ENCODE measurements around the gene GLUL. TPM values are rescaled to one million over a fixed set of nuclear protein-coding genes. Genes with fewer than 3 reads are reported as not detected.

GLUL gene
- polyA plus RNA-seq, 3 donors: 506 to 1,423 (median 523) TPM

DNA sequence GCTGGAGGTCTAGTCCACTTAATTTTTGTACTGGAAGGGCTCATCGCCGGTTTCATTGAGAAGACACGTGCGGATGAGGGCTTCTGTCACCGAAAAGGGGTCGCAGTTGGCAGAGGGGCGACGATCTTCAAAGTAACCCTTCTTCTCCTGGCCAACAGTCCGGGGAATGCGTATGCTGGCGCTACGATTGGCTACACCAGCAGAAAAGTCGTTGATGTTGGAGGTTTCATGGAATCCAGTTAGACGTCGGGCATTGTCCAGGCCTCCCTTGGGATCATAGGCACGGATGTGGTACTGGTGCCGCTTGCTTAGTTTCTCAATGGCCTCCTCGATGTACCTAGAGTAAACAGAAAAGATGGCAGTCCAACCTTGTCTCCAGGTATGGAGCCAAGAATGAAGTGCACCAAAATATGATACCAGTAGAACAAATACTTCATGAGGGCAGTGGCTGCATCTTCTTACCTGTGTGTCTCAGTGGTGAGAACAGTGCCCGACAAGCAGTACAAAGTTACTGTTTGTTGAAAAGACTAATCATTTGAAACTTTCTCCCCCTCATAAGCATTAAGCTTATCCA is 7.1 kb downstream of the GLUL start:
- H3K9ac ChIP-seq (ENCODE audit: insufficient read depth, low read length, poor library complexity, severe bottlenecking): no peak overlapping the region
- Mint-ChIP-seq H3K27ac (peak overlapping the region in 1 of 7 donors; percentile 50), H3K27me3 (ENCODE audit: low read depth in 3 of 3) (peaks cover 0 to 5% (median 0%) of the 10 kb centered on the region in 3 donors), H3K36me3 (peaks cover 70 to 84% of the 10 kb centered on the region in 2 donors), H3K4me1 (peaks cover 46% of the 10 kb centered on the region), H3K4me3 (no peak overlapping the region), H3K9me3 (no peaks in the 10 kb centered on the region)
- H3K79me2 ChIP-seq (ENCODE audit: insufficient read depth, low read length): peaks cover 39% of the 10 kb centered on the region
- peaks cover 20 to 25% of the 10 kb centered on the region in 2 donors for H3K4me1 ChIP-seq (ENCODE audit: control insufficient read depth in 1 of 2, insufficient read depth in 2 of 2, low read length in 2 of 2)
- H3K4me3 ChIP-seq (replicated peaks in 1 of 3; ENCODE audit: low read depth in 2 of 3, low read length in 3 of 3): no peak overlapping the region
- no peak for DNase-seq
- no peaks in the 10 kb centered on the region for H3K9me3 ChIP-seq (replicated peaks in 1 of 2; ENCODE audit: control insufficient read depth in 1 of 2, insufficient read depth in 1 of 2, low read length in 2 of 2)
- no peak overlapping the region for H2AFZ ChIP-seq (ENCODE audit: insufficient read depth, low read depth, low read length, poor library complexity, severe bottlenecking)
- WGBS (ENCODE audit: insufficient coverage): 99% methylated on average over 18 of the region's 19 CpGs
- no peak overlapping the region for H3K27ac ChIP-seq (ENCODE audit: low read depth in 1 of 2, low read length in 2 of 2)
- peaks cover 65 to 81% of the 10 kb centered on the region in 2 donors for H3K36me3 ChIP-seq (replicated peaks in 1 of 2; ENCODE audit: control insufficient read depth in 1 of 2, insufficient read depth in 2 of 2, low read length in 2 of 2)
- peaks cover 84% of the 10 kb centered on the region for H4K20me1 ChIP-seq (ENCODE audit: insufficient read depth, low read length)
- no peak overlapping the region for H3K4me2 ChIP-seq (replicated peaks; ENCODE audit: extremely low read depth, low read length, poor library complexity, severe bottlenecking)
- intact Hi-C loops (cut with micrococcal nuclease): no loop called here
- H3K27me3 ChIP-seq (ENCODE audit: control insufficient read depth in 2 of 2, insufficient read depth in 2 of 2, low read length in 2 of 2): no peaks in the 10 kb centered on the region
- TF ChIP-seq, protein P1, sequence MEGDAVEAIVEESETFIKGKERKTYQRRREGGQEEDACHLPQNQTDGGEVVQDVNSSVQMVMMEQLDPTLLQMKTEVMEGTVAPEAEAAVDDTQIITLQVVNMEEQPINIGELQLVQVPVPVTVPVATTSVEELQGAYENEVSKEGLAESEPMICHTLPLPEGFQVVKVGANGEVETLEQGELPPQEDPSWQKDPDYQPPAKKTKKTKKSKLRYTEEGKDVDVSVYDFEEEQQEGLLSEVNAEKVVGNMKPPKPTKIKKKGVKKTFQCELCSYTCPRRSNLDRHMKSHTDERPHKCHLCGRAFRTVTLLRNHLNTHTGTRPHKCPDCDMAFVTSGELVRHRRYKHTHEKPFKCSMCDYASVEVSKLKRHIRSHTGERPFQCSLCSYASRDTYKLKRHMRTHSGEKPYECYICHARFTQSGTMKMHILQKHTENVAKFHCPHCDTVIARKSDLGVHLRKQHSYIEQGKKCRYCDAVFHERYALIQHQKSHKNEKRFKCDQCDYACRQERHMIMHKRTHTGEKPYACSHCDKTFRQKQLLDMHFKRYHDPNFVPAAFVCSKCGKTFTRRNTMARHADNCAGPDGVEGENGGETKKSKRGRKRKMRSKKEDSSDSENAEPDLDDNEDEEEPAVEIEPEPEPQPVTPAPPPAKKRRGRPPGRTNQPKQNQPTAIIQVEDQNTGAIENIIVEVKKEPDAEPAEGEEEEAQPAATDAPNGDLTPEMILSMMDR (IDR thresholded peaks at IDR 0.05): no peak

DNA sequence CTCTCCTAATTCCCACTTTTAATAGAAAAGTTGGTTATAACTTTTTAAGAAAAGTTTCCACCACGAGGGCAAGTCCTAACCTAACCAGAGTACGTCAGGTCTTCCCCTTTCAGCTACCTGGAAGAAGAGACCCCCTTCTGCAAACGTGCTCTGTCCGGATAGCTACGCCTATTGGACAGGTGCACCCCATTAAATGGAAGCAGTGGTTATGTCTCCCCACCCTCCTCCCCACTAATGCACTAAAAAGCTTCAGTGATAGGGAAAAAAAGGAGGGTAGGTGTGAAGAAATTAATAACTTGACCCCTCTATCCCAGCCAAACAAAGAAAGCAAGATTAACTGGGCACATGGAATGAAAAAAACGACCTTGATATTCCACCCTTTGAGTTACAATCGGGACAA is 7.7 kb downstream of the GLUL start:
- H3K4me1 ChIP-seq (ENCODE audit: control insufficient read depth in 1 of 2, insufficient read depth in 2 of 2, low read length in 2 of 2): peaks cover 15 to 20% of the 10 kb centered on the region in 2 donors
- 100% methylated on average over 2 of the region's 7 CpGs for WGBS (ENCODE audit: insufficient coverage)
- H3K27me3 ChIP-seq (ENCODE audit: control insufficient read depth in 2 of 2, insufficient read depth in 2 of 2, low read length in 2 of 2): no peaks in the 10 kb centered on the region
- no peak overlapping the region for H2AFZ ChIP-seq (ENCODE audit: insufficient read depth, low read depth, low read length, poor library complexity, severe bottlenecking)
- DNase-seq: no peak
- Mint-ChIP-seq H3K4me1 (peaks cover 41% of the 10 kb centered on the region), H3K36me3 (peaks cover 66 to 80% of the 10 kb centered on the region in 2 donors), H3K9me3 (no peaks in the 10 kb centered on the region), H3K4me3 (no peak overlapping the region), H3K27me3 (ENCODE audit: low read depth in 3 of 3) (peaks cover 0 to 5% (median 0%) of the 10 kb centered on the region in 3 donors), H3K27ac (no peak overlapping the region)
- no peak overlapping the region for H3K4me3 ChIP-seq (replicated peaks in 1 of 3; ENCODE audit: low read depth in 2 of 3, low read length in 3 of 3)
- peaks cover 78% of the 10 kb centered on the region for H4K20me1 ChIP-seq (ENCODE audit: insufficient read depth, low read length)
- no peak overlapping the region for H3K4me2 ChIP-seq (replicated peaks; ENCODE audit: extremely low read depth, low read length, poor library complexity, severe bottlenecking)
- intact Hi-C loops (cut with micrococcal nuclease): no loop called here
- no peak overlapping the region for H3K9ac ChIP-seq (ENCODE audit: insufficient read depth, low read length, poor library complexity, severe bottlenecking)
- H3K27ac ChIP-seq (ENCODE audit: low read depth in 1 of 2, low read length in 2 of 2): no peak overlapping the region
- H3K36me3 ChIP-seq (replicated peaks in 1 of 2; ENCODE audit: control insufficient read depth in 1 of 2, insufficient read depth in 2 of 2, low read length in 2 of 2): peaks cover 65 to 80% of the 10 kb centered on the region in 2 donors
- TF ChIP-seq, protein P1 (IDR thresholded peaks at IDR 0.05): no peak
- peaks cover 33% of the 10 kb centered on the region for H3K79me2 ChIP-seq (ENCODE audit: insufficient read depth, low read length)
- H3K9me3 ChIP-seq (replicated peaks in 1 of 2; ENCODE audit: control insufficient read depth in 1 of 2, insufficient read depth in 1 of 2, low read length in 2 of 2): no peaks in the 10 kb centered on the region

Data from CD14-positive monocyte (primary cell).